ENCODE data around the gene GSDME. TPM values are rescaled to one million over a fixed set of nuclear protein-coding genes. Genes with fewer than 3 reads are reported as not detected.

The GSDME gene
- total RNA-seq, 1 donor from 2014 or later, result 17.7 TPM

Other genes with a start within 250 kb of the GSDME start
- 19.5 and 19.6 TPM in 2 replicates for gene PALS2, start 184.0 kb downstream of the GSDME start, total RNA-seq
- gene OSBPL3, start 222.7 kb upstream of the GSDME start, total RNA-seq, result 25.2 and 31.8 TPM in 2 replicates